GM21717 (cell line): ENCODE measurements around the gene PELI3.
"Not testable (repeated sequence)": the region's sequence is repeated elsewhere in the genome, so short reads cannot be mapped to it uniquely, and the experiment has no call there.

Source experiments
- ATAC-seq: cut with Tn5 transposase; IDR thresholded peaks from one replicate; pipeline ENCODE4 v1.9.1; 2021; ENCODE audit warnings: mild to moderate bottlenecking, moderate library complexity; ENCODE audit not compliant: unreplicated experiment

PELI3 gene

GRCh38 chr11:66466225-66467033, at the start of gene PELI3:
Gene PELI3 (plus strand): TSS chr11:66466905. CDS start chr11:66468129, 1,224 bp downstream.
- peak; percentile 64 for ATAC-seq

GRCh38 chr11:66417000-66417399, 49.7 kb upstream of the PELI3 start:
- no peak for ATAC-seq

- ATAC-seq = no peak
Measured at GRCh38 chr11:66418168-66418985, 48.3 kb upstream of the PELI3 start.

- no peak for ATAC-seq
Measured at GRCh38 chr11:66418986-66419308, 47.8 kb upstream of the PELI3 start.

GRCh38 chr11:66419825-66420224, 46.9 kb upstream of the PELI3 start:
- no peak for ATAC-seq

- no peak for ATAC-seq
Measured at GRCh38 chr11:66420671-66421476, 45.8 kb upstream of the PELI3 start, which contains the start of gene NPAS4. Gene NPAS4 (plus strand): TSS chr11:66421035. CDS start chr11:66421180, 145 bp downstream.

GRCh38 chr11:66421492-66422205, 45.1 kb upstream of the PELI3 start:
- ATAC-seq = no peak

GRCh38 chr11:66426314-66426713, 40.4 kb upstream of the PELI3 start:
- ATAC-seq = no peak

GRCh38 chr11:66428933-66429332, 37.8 kb upstream of the PELI3 start:
- ATAC-seq = no peak

- no peak for ATAC-seq
Measured at GRCh38 chr11:66429983-66430602, 36.6 kb upstream of the PELI3 start.

GRCh38 chr11:66431287-66431686, 35.4 kb upstream of the PELI3 start:
- ATAC-seq = not testable (repeated sequence)

GRCh38 chr11:66431871-66432329, 34.8 kb upstream of the PELI3 start:
- not testable (repeated sequence) for ATAC-seq

GRCh38 chr11:66432597-66432996, 34.1 kb upstream of the PELI3 start:
- no peak for ATAC-seq

- ATAC-seq = no peak
Measured at GRCh38 chr11:66437979-66438503, 28.7 kb upstream of the PELI3 start.

GRCh38 chr11:66438504-66439466, 27.9 kb upstream of the PELI3 start, which contains the start of gene MRPL11:
Gene MRPL11 (minus strand): TSS chr11:66438848. CDS start chr11:66438754, 94 bp downstream.
- peak; percentile 86 for ATAC-seq

- ATAC-seq = not testable (repeated sequence)
Measured at GRCh38 chr11:66440101-66440939, 26.4 kb upstream of the PELI3 start.

- not testable (repeated sequence) for ATAC-seq
Measured at GRCh38 chr11:66440940-66441282, 25.8 kb upstream of the PELI3 start.

- no peak for ATAC-seq
Measured at GRCh38 chr11:66443602-66444001, 23.1 kb upstream of the PELI3 start.
